NK-92 (cell line): Measurements from ENCODE around the gene CNRIP1.
"Not testable (repeated sequence)": the region's sequence is repeated elsewhere in the genome, so short reads cannot be mapped to it uniquely, and the experiment has no call there.

Source experiments
- DNase-seq: peaks from one replicate; lab custom pipeline; 2025; ENCODE audit not compliant: unreplicated experiment; lab: John Stamatoyannopoulos, UW

CNRIP1 gene

GRCh38 chr2:68340226-68341061 is 20.7 kb upstream of the CNRIP1 start:
- DNase-seq, result no peak

- no peak for DNase-seq
Observed at GRCh38 chr2:68336192-68336591, 16.4 kb upstream of the CNRIP1 start.

GRCh38 chr2:68333931-68334330 is 14.2 kb upstream of the CNRIP1 start:
- DNase-seq, result no peak

- no peak for DNase-seq
Observed at GRCh38 chr2:68333009-68333408, 13.3 kb upstream of the CNRIP1 start.

GRCh38 chr2:68330691-68331090 is 10.9 kb upstream of the CNRIP1 start:
- DNase-seq, result no peak

- no peak for DNase-seq
Observed at GRCh38 chr2:68328901-68329300, 9.2 kb upstream of the CNRIP1 start.

GRCh38 chr2:68325056-68325455 is 5.3 kb upstream of the CNRIP1 start:
- no peak for DNase-seq

- no peak for DNase-seq
Observed at GRCh38 chr2:68320118-68320641, 431 bp upstream of the CNRIP1 start.

- no peak for DNase-seq
Observed at GRCh38 chr2:68318914-68319397, 793 bp downstream of the CNRIP1 start.

- no peak for DNase-seq
Observed at GRCh38 chr2:68317971-68318913, 1.5 kb downstream of the CNRIP1 start.

- DNase-seq, result no peak
Observed at GRCh38 chr2:68316111-68316510, 3.6 kb downstream of the CNRIP1 start.

- no peak for DNase-seq
Observed at GRCh38 chr2:68311033-68311432, 8.7 kb downstream of the CNRIP1 start.

- no peak for DNase-seq
Observed at GRCh38 chr2:68309426-68309825, 10.3 kb downstream of the CNRIP1 start.

GRCh38 chr2:68303902-68304272 is 15.9 kb downstream of the CNRIP1 start:
- DNase-seq, result not testable (repeated sequence)

GRCh38 chr2:68303033-68303901 is 16.5 kb downstream of the CNRIP1 start:
- no peak for DNase-seq

- DNase-seq, result no peak
Observed at GRCh38 chr2:68302281-68302875, 17.4 kb downstream of the CNRIP1 start.

GRCh38 chr2:68295516-68295915 is 24.2 kb downstream of the CNRIP1 start:
- DNase-seq, result no peak

GRCh38 chr2:68294913-68295312 is 24.8 kb downstream of the CNRIP1 start:
- DNase-seq, result no peak

GRCh38 chr2:68294187-68294586 is 25.6 kb downstream of the CNRIP1 start:
- DNase-seq, result no peak

- no peak for DNase-seq
Observed at GRCh38 chr2:68293755-68294154, 26.0 kb downstream of the CNRIP1 start.
